Heart right ventricle (tissue), 16 donors: ENCODE data around the gene CRELD2. TPM values are rescaled to one million over a fixed set of nuclear protein-coding genes. Genes with fewer than 3 reads are reported as not detected.

ENCODE experiments used
- ATAC-seq, 8 donors: fragments of 200-7000 bp; cut with Tn5 transposase; one replicate each; pipeline ENCODE4 v1.9.1; 2020; ENCODE audit warnings: mild to moderate bottlenecking in 8 of 8, moderate library complexity in 8 of 8, moderate number of reproducible peaks in 1 of 8
- DNase-seq, 2 donors: peaks; one replicate each; pipeline ENCODE4 v3.0.0-alpha.2; 2020
- H3K27ac ChIP-seq, 10 donors: fragments of 200-600 bp; sonication (generic) in 2 of 10; one replicate each; pipeline versions ENCODE4 v1.5.0 to v1.8.0; 2020 to 2022; ENCODE audit warnings: mild to moderate bottlenecking in 3 of 10
- H3K27me3 ChIP-seq, 7 donors: fragments of 200-600 bp; one replicate each; pipeline ENCODE4 v1.8.0; 2021 to 2022; ENCODE audit warnings: mild to moderate bottlenecking in 2 of 7
- H3K36me3 ChIP-seq, 9 donors: fragments of 200-600 bp; sonication (generic) in 1 of 9; one replicate each; pipeline versions ENCODE4 v1.5.0 to v1.8.0; 2020 to 2022; ENCODE audit warnings: mild to moderate bottlenecking in 2 of 9
- H3K4me1 ChIP-seq, 9 donors: fragments of 200-600 bp; sonication (generic) in 1 of 9; one replicate each; pipeline versions ENCODE4 v1.5.0 to v1.8.0; 2020 to 2022; ENCODE audit warnings: mild to moderate bottlenecking in 4 of 9
- H3K4me3 ChIP-seq, 10 donors: fragments of 200-600 bp; sonication (generic) in 2 of 10; one replicate each; pipeline versions ENCODE4 v1.5.0 to v1.8.0; 2020 to 2022; ENCODE audit warnings: mild to moderate bottlenecking in 7 of 10, moderate library complexity in 2 of 10
- H3K9me3 ChIP-seq, 11 donors: fragments of 200-600 bp in 10 of 11; sonication (generic) in 2 of 11; one replicate each; pipeline versions ENCODE4 v1.5.0 to v1.8.0; 2013 to 2022; ENCODE audit warnings: mild to moderate bottlenecking in 2 of 11, control low read depth in 1 of 11, moderate library complexity in 1 of 11
- WGBS, 2 donors: extraction: QIAGEN DNeasy Blood & Tissue Kit; methylation state at CpG; one replicate each; pipeline ENCODE4 v1.1.7; 2013; ENCODE audit warnings: inconsistent platforms in 1 of 2; 5-methylcytosine and 5-hydroxymethylcytosine counted together
- intact Hi-C, 10 donors: fragments of 100-400 bp; cut with DNase I; formaldehyde crosslinking; loops; one replicate each; pipeline versions ENCODE4 v1.11.1 to v1.14.2; 2022
- polyA plus RNA-seq, 2 donors: library from polyadenylated mRNA; stranded (reverse); fragments of 200-250 nt; gene quantifications; one replicate each; pipeline ENCODE4 v1.2.3, GENCODE V29; 2013
- total RNA-seq, 10 donors: library from RNA; stranded (reverse); fragmentation: NEBNext Ultra II Directional in 3 of 10; extraction: Animal tissue kit (Norgen Biotek cat#: 25700) in 3 of 10; gene quantifications; one replicate each; pipeline versions ENCODE4 v1.2.1 to v1.2.4, GENCODE V29; 2021 to 2023
- TF ChIP-seq, protein P1 (sequence below), 9 donors: fragments of 200-600 bp; sonication (generic) in 2 of 9; IDR thresholded peaks; one replicate each; pipeline versions ENCODE4 v1.5.0 to v1.8.0; 2021 to 2022; ENCODE audit warnings: antibody characterized with exemption in 9 of 9, mild to moderate bottlenecking in 5 of 9, moderate library complexity in 1 of 9
- donor health status: Arrhythmogenic right ventricular cardiomyopathy.
- donor health status: ischemic (EF 13 %, LVEDD 7.1; RV severe dilation, severe dysfunction).
- donor health status: healthy with polysubstance abuse.
- donor health status: DM: no; HTN: yes; CAD: no.
- donor health status: DM: no; HTN: no; CAD: no.
- donor health status: ischemic (EF 25% LVEDD 6.9; RV normal size, moderate dysfunction).
- donor health status: ischemic (EF 25% LVEDD 5.7; RV mildly dilated, moderate dysfunction).
- donor health status: healthy.
- donor health status: DM: yes; HTN: yes; CAD: no.
- donor health status: Ischemic cardiomyopathy.
- donor health status: ischemic (EF 35%, LVEDD 5.7; RV mildly dilated, moderate dysfunction).
- donor health status: nonischemic (EF 11% LVEDD 7.7; RV severe dilation, severe dysfunction).
- donor health status: DM: yes; HTN: yes; CAD: no.
- donor health status: PGD.
- donor health status: ischemic (EF 29% LVEDD 5.4; RV normal size, mild dysfunction).
- donor health status: nonischemic (EF 23%, LVEDD 6.1; RV moderate dilation, normal function).

CRELD2 gene
- total and polyA plus RNA-seq, 12 donors = 11.0 to 90.0 (median 19.2) TPM

DNA sequence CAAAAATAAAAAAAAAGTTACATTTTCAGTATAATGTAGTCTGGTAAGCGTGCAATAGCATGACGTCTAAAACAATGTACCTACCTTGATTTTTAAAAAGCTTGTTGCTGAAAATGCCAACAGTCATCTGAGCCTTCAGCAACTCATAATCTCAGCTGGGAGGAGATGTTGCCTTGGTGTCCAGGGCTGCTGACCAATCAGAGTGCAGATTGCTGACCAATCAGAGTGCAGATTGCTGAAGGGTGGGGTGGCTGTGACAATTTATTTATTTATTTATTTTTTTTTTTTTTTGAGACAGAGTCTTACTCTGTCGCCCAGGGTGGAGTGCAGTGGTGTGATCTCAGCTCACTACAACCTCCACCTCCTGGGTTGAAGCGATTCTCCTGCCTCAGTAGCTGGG is 47.0 kb upstream of the CRELD2 start:
- Histone ChIP-seq H3K27me3 (no peaks in the 10 kb centered on the region), H3K27ac (no peak overlapping the region), H3K36me3 (peaks cover 0 to 20% (median 0%) of the 10 kb centered on the region in 9 donors), H3K9me3 (peaks cover 0 to 42% (median 10%) of the 10 kb centered on the region in 11 donors), H3K4me1 (peaks cover 0 to 6% (median 0%) of the 10 kb centered on the region in 9 donors), H3K4me3 (no peak overlapping the region)
- DNase-seq (no peak), ATAC-seq (no peak)
- TF ChIP-seq, protein P1, sequence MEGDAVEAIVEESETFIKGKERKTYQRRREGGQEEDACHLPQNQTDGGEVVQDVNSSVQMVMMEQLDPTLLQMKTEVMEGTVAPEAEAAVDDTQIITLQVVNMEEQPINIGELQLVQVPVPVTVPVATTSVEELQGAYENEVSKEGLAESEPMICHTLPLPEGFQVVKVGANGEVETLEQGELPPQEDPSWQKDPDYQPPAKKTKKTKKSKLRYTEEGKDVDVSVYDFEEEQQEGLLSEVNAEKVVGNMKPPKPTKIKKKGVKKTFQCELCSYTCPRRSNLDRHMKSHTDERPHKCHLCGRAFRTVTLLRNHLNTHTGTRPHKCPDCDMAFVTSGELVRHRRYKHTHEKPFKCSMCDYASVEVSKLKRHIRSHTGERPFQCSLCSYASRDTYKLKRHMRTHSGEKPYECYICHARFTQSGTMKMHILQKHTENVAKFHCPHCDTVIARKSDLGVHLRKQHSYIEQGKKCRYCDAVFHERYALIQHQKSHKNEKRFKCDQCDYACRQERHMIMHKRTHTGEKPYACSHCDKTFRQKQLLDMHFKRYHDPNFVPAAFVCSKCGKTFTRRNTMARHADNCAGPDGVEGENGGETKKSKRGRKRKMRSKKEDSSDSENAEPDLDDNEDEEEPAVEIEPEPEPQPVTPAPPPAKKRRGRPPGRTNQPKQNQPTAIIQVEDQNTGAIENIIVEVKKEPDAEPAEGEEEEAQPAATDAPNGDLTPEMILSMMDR (IDR thresholded peaks at IDR 0.05) = no peak
- 98% methylated on average over 4 of the region's 4 CpGs for WGBS, 2 donors
- intact Hi-C loops = no loop called here

DNA sequence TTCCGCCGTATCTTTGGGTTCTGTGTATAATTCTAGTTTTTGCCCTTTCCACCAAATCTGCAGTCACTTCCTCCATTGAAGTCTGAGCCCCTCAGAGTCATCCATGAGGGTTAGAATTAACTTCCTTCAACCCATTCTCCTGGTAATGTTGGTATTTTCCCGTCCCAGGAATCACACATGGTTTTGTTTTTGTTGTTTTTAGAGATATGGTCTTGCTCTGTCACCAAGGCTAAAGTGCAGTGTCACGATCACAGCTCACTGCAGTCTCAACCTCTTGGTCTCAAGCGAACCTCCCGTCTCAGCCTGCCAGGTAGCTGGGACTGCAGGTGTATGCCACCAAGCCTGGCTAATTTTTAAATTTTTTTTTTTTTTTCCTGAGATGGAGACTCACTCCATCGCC is 46.1 kb upstream of the CRELD2 start:
- Histone ChIP-seq H3K4me1 (peaks cover 0 to 4% (median 0%) of the 10 kb centered on the region in 9 donors), H3K4me3 (no peak overlapping the region), H3K27ac (no peak overlapping the region), H3K27me3 (no peaks in the 10 kb centered on the region), H3K9me3 (peaks cover 0 to 34% (median 4%) of the 10 kb centered on the region in 11 donors), H3K36me3 (peaks cover 0 to 15% (median 0%) of the 10 kb centered on the region in 9 donors)
- intact Hi-C loops = no loop called here
- TF ChIP-seq, protein P1 (IDR thresholded peaks at IDR 0.05) = no peak
- DNase-seq (no peak), ATAC-seq (no peak)
- WGBS, 2 donors = 91 to 94% methylated on average over 7 of the region's 7 CpGs

DNA sequence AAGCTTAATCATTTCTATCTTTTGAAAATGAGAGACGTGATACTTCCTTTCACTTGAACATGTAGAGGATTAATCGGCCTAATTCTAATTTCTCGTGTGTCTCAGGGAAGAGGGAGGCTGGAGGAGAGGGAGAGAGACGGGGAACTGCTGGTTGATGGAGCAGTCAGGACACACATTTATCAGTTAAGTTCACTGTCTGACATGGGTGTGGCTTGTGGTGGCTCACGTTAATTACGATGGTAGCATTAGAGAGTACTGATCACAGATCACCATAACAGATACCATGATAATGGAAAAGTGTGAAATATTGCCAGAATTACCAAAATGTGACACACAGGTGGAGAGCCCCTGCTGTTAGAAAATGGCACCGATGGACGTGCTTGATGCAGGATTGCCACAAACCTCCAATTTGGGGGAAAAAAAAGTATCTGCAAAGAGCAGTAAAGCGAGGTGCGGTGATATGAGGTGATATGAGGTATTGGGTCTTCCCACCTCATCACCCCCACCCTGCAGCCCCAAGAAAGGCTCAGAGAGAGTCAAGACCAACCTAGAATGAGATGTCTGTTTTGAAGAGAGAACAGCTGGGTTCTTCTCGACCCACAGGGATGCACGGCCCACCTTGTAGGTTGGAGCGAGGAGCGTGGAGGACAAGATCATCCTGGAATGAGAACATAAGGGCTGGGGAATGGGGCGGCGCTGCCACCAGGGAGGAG is 45.0 kb upstream of the CRELD2 start:
- Histone ChIP-seq H3K27me3 (no peaks in the 10 kb centered on the region), H3K36me3 (peaks cover 0 to 15% (median 0%) of the 10 kb centered on the region in 9 donors), H3K4me1 (no peaks in the 10 kb centered on the region), H3K9me3 (peaks cover 0 to 23% (median 4%) of the 10 kb centered on the region in 11 donors), H3K4me3 (no peak overlapping the region), H3K27ac (no peak overlapping the region)
- DNase-seq (no peak), ATAC-seq (no peak)
- TF ChIP-seq, protein P1 (IDR thresholded peaks at IDR 0.05) = no peak
- intact Hi-C loops = no loop called here
- WGBS, 2 donors = 88% methylated on average over 16 of the region's 16 CpGs

DNA sequence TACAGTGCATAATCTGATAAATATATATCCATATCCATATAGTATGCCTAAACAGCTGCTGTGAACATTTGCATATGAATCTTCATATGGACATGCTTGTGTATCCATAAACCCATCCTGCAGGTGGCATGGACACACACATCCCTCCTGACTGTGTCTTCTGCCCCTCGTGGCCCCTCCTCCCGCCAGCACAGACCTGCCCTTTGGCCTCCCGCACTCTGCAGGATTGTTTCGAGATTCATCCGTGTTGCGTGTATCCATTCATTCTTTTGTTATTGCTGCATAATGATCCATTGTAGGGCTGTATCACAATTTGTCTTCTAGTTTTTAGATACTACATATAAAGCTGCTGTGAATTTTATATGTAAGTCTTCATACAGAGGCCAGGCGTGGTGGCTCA is 40.8 kb upstream of the CRELD2 start:
- ATAC-seq = no peak
- H3K4me1 ChIP-seq = peaks cover 0 to 16% (median 0%) of the 10 kb centered on the region in 9 donors
- H3K27ac ChIP-seq = no peak overlapping the region
- TF ChIP-seq, protein P1 (IDR thresholded peaks at IDR 0.05) = no peak
- H3K9me3 ChIP-seq = peaks cover 0 to 6% (median 0%) of the 10 kb centered on the region in 11 donors
- intact Hi-C loops = no loop called here
- peaks cover 0 to 15% (median 0%) of the 10 kb centered on the region in 9 donors for H3K36me3 ChIP-seq
- H3K4me3 ChIP-seq = no peak overlapping the region
- no peaks in the 10 kb centered on the region for H3K27me3 ChIP-seq
- no peak for DNase-seq
- 98 to 99% methylated on average over 7 of the region's 7 CpGs for WGBS, 2 donors
